A549 (cell line): ENCODE results near the gene LRRC8A. TPM values are rescaled to one million over a fixed set of nuclear protein-coding genes. Genes with fewer than 3 reads are reported as not detected.

Source experiments
- ATAC-seq, 2 experiments: fragments of 200-7000 bp in 1 of 2; fragments of >200 bp in 1 of 2; cut with Nextera tagmentation in 1 of 2; cut with Tn5 transposase in 1 of 2; 3 replicates each; pipeline versions ENCODE4 v1.8.0 to v1.9.1; 2018 to 2020; ENCODE audit warnings: mild to moderate bottlenecking in 1 of 2, moderate library complexity in 1 of 2
- CTCF ChIA-PET: fragments of 300-600 bp; sonication (Branson Sonifier 250); formaldehyde crosslinking; extraction: SDS; loops from one replicate; lab custom pipeline; 2021; ENCODE audit warnings: antibody characterized with exemption, inconsistent platforms; lab: Yijun Ruan, JAX
- POLR2A ChIA-PET: fragments of 350-600 bp; formaldehyde crosslinking; extraction: SDS; loops from one replicate; lab custom pipeline; 2021; ENCODE audit warnings: antibody characterized with exemption, inconsistent platforms; lab: Yijun Ruan, JAX
- DNase-seq, 2 experiments: peaks; one replicate each; pipeline versions ENCODE4 v3.0.0 to v3.0.0-alpha.2; 2011 to 2016; ENCODE audit warnings: low read depth in 1 of 2, low spot score in 1 of 2
- FAIRE-seq: peaks from 2 replicates; lab custom pipeline; 2011; peaks lifted over from hg19 to GRCh38; lab: Jason Lieb, UNC
- H3K27ac ChIP-seq, 2 experiments: fragments of >200 bp; sonication (Bioruptor Twin); formaldehyde crosslinking; 3 replicates each; pipeline ENCODE4 v1.5.1; 2016 to 2017
- H3K4me1 ChIP-seq: fragments of >200 bp; sonication (Bioruptor Twin); formaldehyde crosslinking; 3 replicates; pipeline ENCODE4 v1.6.1; 2016
- H3K4me2 ChIP-seq: fragments of >200 bp; sonication (Bioruptor Twin); formaldehyde crosslinking; 3 replicates; pipeline ENCODE4 v1.6.1; 2016
- H3K4me3 ChIP-seq: fragments of >200 bp; sonication (Bioruptor Twin); formaldehyde crosslinking; 3 replicates; pipeline ENCODE4 v1.5.1; 2016
- H3K9me3 ChIP-seq: fragments of >200 bp; sonication (Bioruptor Twin); formaldehyde crosslinking; 3 replicates; pipeline ENCODE4 v1.6.1; 2016
- CHD2 ChIP-seq: fragments of 150-350 bp; IDR thresholded peaks from 2 replicates; pipeline ENCODE4 v1.6.1; 2014; ENCODE audit warnings: low read length; ENCODE audit not compliant: partially characterized antibody
- ELK1 ChIP-seq: fragments of 150-350 bp; IDR thresholded peaks from 2 replicates; pipeline ENCODE4 v1.6.1; 2014; ENCODE audit warnings: low read depth, mild to moderate bottlenecking, low read length
- HEYL ChIP-seq: fragments of 250-450 bp; sonication (Bioruptor Pico); IDR thresholded peaks from 2 replicates; pipeline ENCODE4 v1.8.0; 2021; ENCODE audit warnings: mild to moderate bottlenecking, moderate library complexity
- JUN ChIP-seq, 2 experiments: fragments of >200 bp; sonication (Bioruptor Twin); formaldehyde crosslinking; IDR thresholded peaks; 2 replicates in 1 of 2; 3 replicates in 1 of 2; pipeline ENCODE4 v1.6.1; 2016 to 2017
- MAFK ChIP-seq: fragments of 450-650 bp; IDR thresholded peaks from 2 replicates; pipeline ENCODE4 v1.6.1; 2014; ENCODE audit not compliant: partially characterized antibody
- MAZ ChIP-seq: fragments of 150-350 bp; IDR thresholded peaks from 2 replicates; pipeline ENCODE4 v1.6.1; 2014; ENCODE audit warnings: antibody characterized with exemption, low read depth, low read length, borderline replicate concordance
- NR3C1 ChIP-seq: fragments of >200 bp; sonication (Bioruptor Twin); formaldehyde crosslinking; IDR thresholded peaks from 3 replicates; pipeline ENCODE4 v1.6.1; 2017
- POLR2A ChIP-seq: IDR thresholded peaks from 2 replicates; pipeline ENCODE4 v1.6.1; 2012; ENCODE audit warnings: mild to moderate bottlenecking, low read length
- RARB ChIP-seq: fragments of 250-450 bp; sonication (Bioruptor Pico); IDR thresholded peaks from 2 replicates; pipeline ENCODE4 v1.8.0; 2021; ENCODE audit warnings: mild to moderate bottlenecking, moderate library complexity
- RFX5 ChIP-seq: fragments of 450-650 bp; IDR thresholded peaks from 2 replicates; pipeline ENCODE4 v1.7.1; 2014; ENCODE audit warnings: antibody characterized with exemption, mild to moderate bottlenecking, moderate library complexity
- RNF2 ChIP-seq: fragments of 200-600 bp; sonication (generic); IDR thresholded peaks from 2 replicates; pipeline ENCODE4 v1.6.1; 2016; ENCODE audit warnings: low read depth, mild to moderate bottlenecking, antibody characterized with exemption, moderate library complexity, borderline replicate concordance
- SREBF2 ChIP-seq: fragments of 450-650 bp; IDR thresholded peaks from 2 replicates; pipeline ENCODE4 v1.6.1; 2014; ENCODE audit warnings: mild to moderate bottlenecking, moderate library complexity
- TP53 ChIP-seq: fragments of 250-450 bp; sonication (Bioruptor Pico); IDR thresholded peaks from 2 replicates; pipeline ENCODE4 v1.5.0; 2021; ENCODE audit warnings: mild to moderate bottlenecking, moderate library complexity
- ZC3H11A ChIP-seq: fragments of 450-650 bp; IDR thresholded peaks from 2 replicates; pipeline ENCODE4 v1.6.1; 2014; ENCODE audit warnings: antibody characterized with exemption, mild to moderate bottlenecking
- WGBS: methylation state at CpG from one replicate; pipeline ENCODE4 v1.1.6; 2017; ENCODE audit errors: missing lambda C conversion rate; 5-methylcytosine and 5-hydroxymethylcytosine counted together
- polyA plus RNA-seq, 4 experiments: library from polyadenylated mRNA; depleted of rRNA in 3 of 4; stranded (reverse); fragments of >200 nt; fragmentation: RNase III in 1 of 4; extraction: RNeasy Plus Mini Kit Qiagen cat#74134 plus additional on column Dnase treatment in 1 of 4; gene quantifications; 2 replicates in 3 of 4; 3 replicates in 1 of 4; pipeline ENCODE4 v1.2.3, GENCODE V29; 2011 to 2017
- TF ChIP-seq, protein P1 (sequence below): fragments of >200 bp; sonication (Bioruptor Twin); formaldehyde crosslinking; IDR thresholded peaks from 2 replicates; pipeline ENCODE4 v1.6.1; 2016
- TF ChIP-seq, protein P2 (sequence below): IDR thresholded peaks from 2 replicates; pipeline ENCODE4 v1.6.1; 2012; ENCODE audit warnings: low read depth, borderline replicate concordance
- TF ChIP-seq, protein P3 (sequence below): IDR thresholded peaks from 2 replicates; pipeline ENCODE4 v1.6.1; 2012

Gene LRRC8A
- polyA plus RNA-seq, 2 of the 4 experiments (the other 2 are of a cell fraction): 22.9 to 25.9 TPM

GRCh38 chr9:128903079-128903461 lies 21.1 kb downstream of the LRRC8A start:
- DNase-seq (no peak), FAIRE-seq (no peak), ATAC-seq (peak; percentile 7 to 9; a peak in 3 of 6 replicates)
- peaks cover 47% of the 10 kb centered on the region for H3K4me1 ChIP-seq
- no peak for TF ChIP-seq NR3C1
- TF ChIP-seq MAZ: no peak
- no peak for TF ChIP-seq HEYL (CRISPR knock-in tag)
- no peak for TF ChIP-seq RFX5
- TF ChIP-seq MAFK: no peak
- no peak for TF ChIP-seq CHD2
- TF ChIP-seq TP53 (CRISPR knock-in tag): no peak
- no peak for TF ChIP-seq RARB (CRISPR knock-in tag)
- H3K4me3 ChIP-seq: no peak overlapping the region
- ChIA-PET POLR2A (no interaction called here), CTCF (interaction anchor here (3.3 kb wide), 1 partner anchor 25 kb away, joined by 22 read pairs; no protein-coding TSS in a partner anchor)
- H3K4me2 ChIP-seq: no peak overlapping the region; the same call in 2 of the 3 replicates
- peak overlapping the region; percentile 57 to 63; a peak in 4 of 6 replicates for H3K27ac ChIP-seq
- H3K9me3 ChIP-seq: no peaks in the 10 kb centered on the region
- 93% methylated on average over 2 of the region's 2 CpGs for WGBS

DNA sequence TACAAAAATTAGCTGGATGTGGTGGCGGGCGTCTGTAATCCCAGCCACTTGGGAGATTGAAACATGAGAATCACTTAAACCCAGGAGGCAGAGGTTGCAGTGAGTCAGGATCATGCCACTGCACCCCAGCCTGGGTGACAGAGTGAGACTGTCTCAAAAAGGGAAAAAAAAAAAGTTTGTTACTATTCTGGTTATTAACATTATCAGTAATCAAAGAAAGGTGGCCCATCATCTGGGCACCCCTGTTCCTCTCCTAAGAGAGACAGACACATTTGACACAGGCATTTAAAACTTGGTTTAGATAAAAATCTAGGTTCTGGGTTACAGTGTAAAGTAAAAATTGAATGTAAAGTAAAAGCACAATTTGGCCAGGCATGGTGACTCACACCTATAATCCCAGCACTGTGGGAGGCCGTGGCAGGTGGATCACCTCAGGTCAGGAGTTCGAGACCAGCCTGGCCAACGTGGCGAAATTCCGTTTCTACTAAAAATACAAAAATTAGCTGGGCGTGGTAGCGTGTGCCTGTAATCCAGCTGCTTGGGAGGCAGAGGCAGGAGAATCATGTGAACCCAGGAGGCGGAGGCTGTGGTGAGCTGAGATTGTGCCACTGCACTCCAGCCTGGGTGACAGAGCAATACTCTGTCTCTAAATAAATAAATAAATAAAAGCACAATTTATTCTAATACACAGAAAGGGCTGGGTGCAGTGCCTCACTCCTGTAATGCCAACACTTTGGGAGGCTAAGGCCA lies 22.1 kb downstream of the LRRC8A start:
- FAIRE-seq: no peak
- H3K4me1 ChIP-seq: peaks cover 44% of the 10 kb centered on the region
- H3K4me2 ChIP-seq: no peak overlapping the region; the same call in 2 of the 3 replicates
- ChIA-PET CTCF (interaction anchor here (3.6 kb wide), 1 partner anchor 24 kb away, joined by 24 read pairs; no protein-coding TSS in a partner anchor), POLR2A (no interaction called here)
- TF ChIP-seq RNF2 (no peak), RARB (CRISPR knock-in tag) (no peak), ZC3H11A (no peak), POLR2A (no peak), SREBF2 (no peak), HEYL (CRISPR knock-in tag) (no peak)
- TF ChIP-seq, all 56 proteins: peak for 0
- H3K4me3 ChIP-seq: no peak overlapping the region
- H3K27ac ChIP-seq: peak overlapping the region; percentile 17 to 28; a peak in 5 of 6 replicates
- 73% methylated on average over 10 of the region's 10 CpGs for WGBS
- no peaks in the 10 kb centered on the region for H3K9me3 ChIP-seq
- ATAC-seq (no peak), DNase-seq (no peak)

DNA sequence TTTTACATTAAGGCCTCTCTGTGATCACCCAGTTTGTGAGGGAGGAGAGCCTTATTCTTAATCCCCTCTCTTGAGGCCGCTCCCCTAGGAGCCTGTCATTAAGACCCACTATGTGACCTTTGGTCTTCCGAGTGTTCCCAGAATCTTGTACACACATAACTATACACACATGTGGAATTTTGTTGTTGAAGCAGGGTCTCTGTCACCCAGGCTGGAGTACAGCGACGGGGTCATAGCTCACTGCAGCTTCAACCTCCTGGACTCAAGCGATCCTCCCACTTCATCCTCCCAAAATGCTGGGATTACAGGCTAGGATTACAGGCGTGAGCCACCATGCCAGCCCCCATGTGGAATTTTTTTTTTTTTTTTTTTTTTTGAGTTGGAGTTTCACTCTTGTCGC lies 24.0 kb downstream of the LRRC8A start:
- WGBS: 96% methylated on average over 7 of the region's 7 CpGs
- CTCF ChIA-PET: interaction anchor here (1.0 to 3.6 kb wide), 3 partner anchors 22 to 54 kb away, joined by 3 to 24 read pairs (median 4); no protein-coding TSS in a partner anchor
- TF ChIP-seq HEYL (CRISPR knock-in tag): no peak
- TF ChIP-seq, protein P1, sequence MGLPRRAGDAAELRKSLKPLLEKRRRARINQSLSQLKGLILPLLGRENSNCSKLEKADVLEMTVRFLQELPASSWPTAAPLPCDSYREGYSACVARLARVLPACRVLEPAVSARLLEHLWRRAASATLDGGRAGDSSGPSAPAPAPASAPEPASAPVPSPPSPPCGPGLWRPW: no peak
- TF ChIP-seq SREBF2: no peak
- no peak for TF ChIP-seq ELK1
- no peak for TF ChIP-seq RARB (CRISPR knock-in tag)
- TF ChIP-seq JUN (IDR thresholded peaks at IDR 0.05): no peak
- TF ChIP-seq, protein P2, sequence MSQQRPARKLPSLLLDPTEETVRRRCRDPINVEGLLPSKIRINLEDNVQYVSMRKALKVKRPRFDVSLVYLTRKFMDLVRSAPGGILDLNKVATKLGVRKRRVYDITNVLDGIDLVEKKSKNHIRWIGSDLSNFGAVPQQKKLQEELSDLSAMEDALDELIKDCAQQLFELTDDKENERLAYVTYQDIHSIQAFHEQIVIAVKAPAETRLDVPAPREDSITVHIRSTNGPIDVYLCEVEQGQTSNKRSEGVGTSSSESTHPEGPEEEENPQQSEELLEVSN: no peak
- TF ChIP-seq POLR2A: no peak
- TF ChIP-seq, protein P3, sequence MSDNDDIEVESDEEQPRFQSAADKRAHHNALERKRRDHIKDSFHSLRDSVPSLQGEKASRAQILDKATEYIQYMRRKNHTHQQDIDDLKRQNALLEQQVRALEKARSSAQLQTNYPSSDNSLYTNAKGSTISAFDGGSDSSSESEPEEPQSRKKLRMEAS: no peak
- Histone ChIP-seq H3K27ac (no peak overlapping the region), H3K4me3 (no peak overlapping the region), H3K9me3 (no peaks in the 10 kb centered on the region), H3K4me2 (no peak overlapping the region), H3K4me1 (peaks cover 41% of the 10 kb centered on the region)
- FAIRE-seq: no peak
- no peak for ATAC-seq
- DNase-seq: no peak
- POLR2A ChIA-PET: no interaction called here
